Measurements from ENCODE around the gene MAPK8.

Gene MAPK8

DNA sequence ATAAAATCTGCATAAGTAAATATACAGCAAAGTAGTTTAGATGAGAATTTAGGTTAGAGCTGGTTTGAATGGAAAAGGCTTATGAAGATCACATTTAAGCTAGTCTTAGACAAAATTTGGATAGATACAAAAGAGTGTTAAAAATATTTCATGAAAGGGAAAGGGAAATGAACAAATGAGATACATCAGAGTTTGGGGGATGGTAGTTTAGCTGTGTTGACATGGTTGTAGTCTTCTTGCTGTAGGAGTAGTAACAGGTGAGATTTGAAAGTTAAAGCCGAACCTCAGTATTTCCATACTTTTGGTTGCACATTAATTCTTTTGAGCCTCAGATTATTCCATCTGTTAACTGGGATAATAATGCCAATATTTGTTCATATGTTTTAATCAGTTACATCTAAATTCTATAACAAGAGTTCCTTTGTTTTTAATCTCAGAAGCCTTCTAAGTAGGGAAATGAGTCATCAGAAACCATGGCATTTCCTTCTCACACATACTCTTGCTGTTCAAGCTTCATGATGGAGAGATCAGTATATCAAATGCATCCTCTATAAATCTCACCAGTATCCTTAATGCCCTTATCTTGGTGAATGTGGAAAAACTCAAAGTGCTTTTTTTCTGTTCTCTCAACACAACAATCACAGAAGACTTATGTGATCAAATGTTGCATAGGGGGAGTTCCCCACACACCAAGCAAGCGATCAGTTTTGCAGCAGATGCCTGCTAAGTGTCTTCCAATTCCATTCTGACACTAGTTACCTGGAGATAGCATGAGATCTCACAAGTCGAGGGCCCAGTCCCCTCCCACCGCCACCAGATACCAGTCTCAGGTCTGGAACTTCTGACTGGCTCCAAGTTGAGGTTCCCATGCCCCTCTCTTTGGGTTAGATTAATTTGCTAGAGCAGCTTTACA lies 84.7 kb downstream of the MAPK8 start:
- CTCF ChIA-PET: interaction anchor here (1.8 kb wide), 1 partner anchor 265 kb away, joined by 6 read pairs; no protein-coding TSS in a partner anchor
- no peaks in the 10 kb centered on the region for H3K9me3 Mint-ChIP-seq
- H3K27me3 Mint-ChIP-seq: no peaks in the 10 kb centered on the region
- H3K4me1 Mint-ChIP-seq: peaks cover 42% of the 10 kb centered on the region
- H3K27ac Mint-ChIP-seq: peak overlapping the region; percentile 10
- H3K36me3 Mint-ChIP-seq: peaks cover 3% of the 10 kb centered on the region
- H3K4me3 Mint-ChIP-seq: no peak overlapping the region
- no peak for DNase-seq

DNA sequence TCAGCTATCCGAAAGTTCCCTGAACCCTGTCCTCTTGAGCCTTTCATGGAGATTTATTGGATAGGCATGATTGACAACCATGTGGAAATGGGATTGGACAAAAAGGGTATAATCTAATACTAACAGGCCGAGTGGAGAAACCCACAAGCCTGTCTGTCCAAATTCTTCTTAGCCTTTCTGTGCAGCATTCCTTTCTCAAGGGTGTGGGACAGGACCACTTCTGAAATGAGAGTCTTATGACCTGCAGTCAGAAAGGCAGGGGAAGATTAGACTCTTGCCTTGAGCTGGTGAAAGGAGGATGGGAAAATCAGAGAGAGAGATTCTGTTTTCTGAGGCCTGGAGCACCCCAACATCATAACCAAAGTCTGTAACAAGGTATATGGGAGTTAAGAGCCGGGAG lies 85.5 kb downstream of the MAPK8 start:
- Mint-ChIP-seq H3K27me3 (no peaks in the 10 kb centered on the region), H3K4me1 (peaks cover 42% of the 10 kb centered on the region), H3K36me3 (peaks cover 3% of the 10 kb centered on the region), H3K27ac (no peak overlapping the region), H3K4me3 (no peak overlapping the region), H3K9me3 (no peaks in the 10 kb centered on the region)
- DNase-seq: no peak
- CTCF ChIA-PET: no interaction called here

DNA sequence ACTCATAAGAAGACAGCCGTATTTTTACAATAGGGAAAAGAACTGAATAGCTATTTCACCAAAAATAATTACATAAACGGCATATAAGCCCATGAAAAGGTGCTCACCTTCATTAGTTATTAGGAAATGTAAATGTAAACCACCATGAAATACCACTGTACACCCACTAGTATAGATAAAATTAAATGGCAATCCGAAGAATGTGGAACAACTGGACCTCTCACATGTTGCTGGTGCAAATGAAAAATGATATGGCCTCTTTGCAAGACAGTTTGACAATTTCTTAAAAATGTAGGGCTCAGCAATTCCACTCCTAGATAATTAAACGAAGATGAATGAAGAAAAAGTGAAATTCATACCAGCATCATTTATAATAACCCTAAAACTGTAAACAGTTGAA lies 91.8 kb downstream of the MAPK8 start:
- CTCF ChIA-PET: interaction anchor here (0.8 kb wide), 1 partner anchor 209 kb away, joined by 3 read pairs; no protein-coding TSS in a partner anchor
- Mint-ChIP-seq H3K27ac (no peak overlapping the region), H3K9me3 (no peaks in the 10 kb centered on the region), H3K36me3 (no peaks in the 10 kb centered on the region), H3K4me3 (no peak overlapping the region), H3K4me1 (peaks cover under 1% of the 10 kb centered on the region), H3K27me3 (no peaks in the 10 kb centered on the region)
- no peak for DNase-seq

DNA sequence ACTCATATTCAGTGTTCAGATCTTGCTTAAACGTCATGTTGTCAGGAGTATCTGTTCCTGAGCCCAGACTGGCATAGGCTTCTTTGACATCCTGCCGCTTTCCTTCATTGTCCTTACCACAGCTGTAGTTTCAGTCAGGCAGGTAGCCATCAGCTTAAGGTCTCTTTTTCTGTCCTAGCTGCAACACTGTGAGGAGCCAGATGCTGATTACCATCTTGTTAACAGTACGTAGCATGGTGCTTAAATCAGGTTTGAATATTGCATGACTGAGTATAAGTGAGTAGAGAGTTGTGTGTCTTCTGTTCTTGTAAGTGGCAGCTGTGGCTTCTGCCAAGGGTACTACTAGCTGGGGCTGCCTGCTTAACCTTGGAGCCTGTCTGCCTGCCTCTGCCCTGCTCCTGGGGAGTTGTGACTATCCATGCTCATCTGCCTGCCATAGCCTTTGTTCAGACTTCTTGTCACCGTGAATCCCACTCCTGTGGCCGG lies 92.6 kb downstream of the MAPK8 start:
- Mint-ChIP-seq H3K9me3 (no peaks in the 10 kb centered on the region), H3K4me1 (no peaks in the 10 kb centered on the region), H3K4me3 (no peak overlapping the region), H3K27ac (no peak overlapping the region), H3K27me3 (no peaks in the 10 kb centered on the region), H3K36me3 (no peaks in the 10 kb centered on the region)
- no peak for DNase-seq
- CTCF ChIA-PET: interaction anchor here (0.8 to 1.1 kb wide), 2 partner anchors 64 to 209 kb away, joined by 3 read pairs; no protein-coding TSS in a partner anchor

DNA sequence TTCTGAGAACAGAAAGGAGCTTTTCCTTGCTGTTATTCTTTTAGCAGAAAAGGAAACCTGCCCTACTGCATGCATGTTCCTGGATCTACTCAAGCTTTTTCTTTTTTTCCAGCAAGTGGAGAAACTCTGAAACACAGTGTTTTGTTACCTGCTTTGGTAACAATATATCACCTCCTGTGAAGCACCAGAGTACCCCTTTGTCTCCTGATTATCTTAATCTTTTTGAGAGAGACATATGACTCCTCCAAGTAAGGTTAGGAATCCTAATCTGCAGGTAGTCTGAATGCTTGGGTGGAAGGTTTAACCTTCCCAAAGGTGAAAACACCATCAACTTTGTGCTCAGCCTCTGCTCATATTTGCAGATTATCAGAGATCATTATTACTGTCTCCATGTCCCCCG lies 93.1 kb downstream of the MAPK8 start:
- Mint-ChIP-seq H3K36me3 (peaks cover under 1% of the 10 kb centered on the region), H3K27me3 (no peaks in the 10 kb centered on the region), H3K4me1 (no peaks in the 10 kb centered on the region), H3K4me3 (no peak overlapping the region), H3K9me3 (no peaks in the 10 kb centered on the region), H3K27ac (no peak overlapping the region)
- CTCF ChIA-PET: interaction anchor here (1.1 kb wide), 1 partner anchor 63 kb away, joined by 3 read pairs; no protein-coding TSS in a partner anchor
- DNase-seq: no peak

DNA sequence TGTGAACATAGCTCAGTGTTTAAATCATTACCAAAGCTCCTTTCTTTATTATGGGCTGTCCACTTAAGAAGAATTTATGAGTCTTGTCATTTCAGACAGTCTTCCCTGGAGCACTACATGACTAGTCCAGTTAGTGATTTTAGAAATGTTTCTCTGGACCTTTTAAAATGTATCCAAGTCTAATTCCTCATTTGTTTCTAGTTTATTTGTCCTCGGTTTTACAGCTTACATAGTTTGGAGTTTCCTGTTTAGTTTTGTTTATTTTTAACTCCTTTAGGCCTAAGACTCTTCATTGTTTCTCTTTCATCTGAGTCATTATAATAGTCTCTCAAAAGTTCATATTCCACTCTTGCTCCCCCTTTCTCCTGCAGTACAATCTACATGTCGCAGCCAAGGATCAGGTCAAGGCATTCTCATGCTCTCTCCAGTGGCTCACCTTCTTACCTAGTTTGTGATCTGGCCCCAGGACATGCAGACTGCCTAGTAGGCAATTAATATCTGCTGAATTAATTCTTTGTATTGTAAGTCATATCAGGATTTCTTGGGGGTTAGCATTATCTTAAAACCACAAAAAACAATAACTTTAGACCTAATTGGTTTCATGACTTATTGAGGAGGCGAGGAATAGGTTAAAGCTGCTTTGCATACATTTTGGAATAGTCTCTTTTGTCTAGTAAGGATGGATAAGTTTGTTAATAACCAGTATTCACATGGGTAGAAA lies 93.8 kb downstream of the MAPK8 start:
- DNase-seq: no peak
- no peaks in the 10 kb centered on the region for H3K4me1 Mint-ChIP-seq
- no peak overlapping the region for H3K4me3 Mint-ChIP-seq
- H3K27ac Mint-ChIP-seq: no peak overlapping the region
- peaks cover 2% of the 10 kb centered on the region for H3K36me3 Mint-ChIP-seq
- no peaks in the 10 kb centered on the region for H3K27me3 Mint-ChIP-seq
- H3K9me3 Mint-ChIP-seq: no peaks in the 10 kb centered on the region
- CTCF ChIA-PET: no interaction called here

DNA sequence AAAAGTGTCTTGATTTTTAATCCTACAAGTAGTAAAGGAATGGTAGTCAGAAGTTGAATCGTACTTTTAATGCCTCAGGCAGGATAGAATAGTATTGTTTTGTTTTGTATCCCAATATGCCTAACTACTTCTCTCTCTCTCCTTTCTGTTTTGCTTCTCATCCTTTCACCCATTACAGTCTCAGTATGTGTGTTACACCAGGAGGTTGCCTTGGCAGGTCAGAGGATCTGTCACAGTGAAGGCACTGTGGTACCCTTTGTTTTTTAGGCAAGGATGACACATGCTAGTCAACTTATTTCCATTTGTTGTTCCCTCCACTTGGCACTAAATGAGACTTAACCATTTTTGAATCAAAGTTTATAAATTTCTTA lies 94.4 kb downstream of the MAPK8 start:
- Mint-ChIP-seq H3K36me3 (peaks cover 2% of the 10 kb centered on the region), H3K4me3 (no peak overlapping the region), H3K9me3 (no peaks in the 10 kb centered on the region), H3K27me3 (no peaks in the 10 kb centered on the region), H3K27ac (no peak overlapping the region), H3K4me1 (no peaks in the 10 kb centered on the region)
- CTCF ChIA-PET: no interaction called here
- no peak for DNase-seq

DNA sequence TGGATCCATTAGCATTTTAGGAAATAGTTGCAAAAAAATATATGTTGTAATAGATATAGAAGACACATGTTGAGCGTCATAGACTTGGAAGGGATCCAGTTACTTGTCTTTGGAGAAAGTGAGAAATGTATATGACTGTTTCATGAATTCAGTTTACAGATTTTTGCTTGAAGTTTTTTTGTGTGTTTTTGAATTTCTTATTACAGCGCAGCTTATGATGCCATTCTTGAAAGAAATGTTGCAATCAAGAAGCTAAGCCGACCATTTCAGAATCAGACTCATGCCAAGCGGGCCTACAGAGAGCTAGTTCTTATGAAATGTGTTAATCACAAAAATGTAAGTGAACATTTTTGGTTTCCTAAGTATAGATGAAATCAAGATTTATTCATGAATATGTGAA lies 98.2 kb downstream of the MAPK8 start:
- no peak overlapping the region for H3K4me3 Mint-ChIP-seq

DNA sequence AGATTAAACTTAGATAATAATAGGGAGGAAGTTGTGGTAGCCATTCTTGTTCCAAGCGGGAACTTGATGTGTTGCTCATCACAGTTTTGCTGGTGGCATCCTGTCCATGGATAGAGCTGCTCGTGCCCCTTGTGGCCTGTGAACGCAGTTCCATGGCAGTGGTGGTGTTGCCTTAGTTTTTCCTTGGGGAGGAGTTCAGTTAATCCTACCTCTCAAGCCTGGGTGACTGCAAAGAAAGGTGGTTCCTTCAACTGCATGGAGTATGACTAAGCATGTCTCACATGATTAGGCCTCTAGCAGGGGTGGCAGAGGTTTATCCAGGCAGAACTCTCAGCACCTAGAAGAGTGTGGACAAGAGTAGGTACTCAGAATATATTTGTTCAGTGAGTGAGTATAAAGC lies 99.7 kb downstream of the MAPK8 start:
- H3K9me3 Mint-ChIP-seq: no peaks in the 10 kb centered on the region
- DNase-seq: no peak
- H3K4me1 Mint-ChIP-seq: no peaks in the 10 kb centered on the region
- H3K27me3 Mint-ChIP-seq: no peaks in the 10 kb centered on the region
- peaks cover 14% of the 10 kb centered on the region for H3K36me3 Mint-ChIP-seq
- CTCF ChIA-PET: interaction anchor here (1.8 kb wide), 1 partner anchor 250 kb away, joined by 4 read pairs; no protein-coding TSS in a partner anchor
- no peak overlapping the region for H3K27ac Mint-ChIP-seq
- H3K4me3 Mint-ChIP-seq: no peak overlapping the region

More for the DNA sequence above, 98.2 kb downstream of the MAPK8 start:
- no peaks in the 10 kb centered on the region for H3K4me1 Mint-ChIP-seq
- H3K9me3 Mint-ChIP-seq: no peaks in the 10 kb centered on the region
- no peak for DNase-seq
- no peaks in the 10 kb centered on the region for H3K27me3 Mint-ChIP-seq
- CTCF ChIA-PET: no interaction called here
- no peak overlapping the region for H3K27ac Mint-ChIP-seq
- H3K36me3 Mint-ChIP-seq: peaks cover 2% of the 10 kb centered on the region

DNA sequence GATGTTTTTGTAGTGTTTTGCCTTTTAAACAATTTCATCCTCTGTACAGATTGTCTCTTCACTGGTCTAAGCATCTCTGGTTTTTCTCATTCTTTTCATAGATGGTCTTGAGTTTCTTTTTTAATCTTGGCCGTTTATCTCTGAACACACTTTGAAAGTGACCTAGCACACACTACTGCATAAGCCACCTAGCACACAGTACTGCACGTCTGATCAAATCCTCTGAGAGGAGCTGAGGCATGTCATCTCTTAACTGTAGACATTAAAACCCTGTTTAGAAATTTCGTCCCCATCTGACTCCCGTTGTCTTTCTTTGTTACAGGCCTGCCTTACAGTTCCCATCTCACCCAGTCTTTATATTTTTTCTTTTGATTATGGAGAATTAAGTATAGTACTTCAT lies 100.2 kb downstream of the MAPK8 start:
- Mint-ChIP-seq H3K27ac (no peak overlapping the region), H3K36me3 (peaks cover 14% of the 10 kb centered on the region), H3K9me3 (no peaks in the 10 kb centered on the region)

DNA sequence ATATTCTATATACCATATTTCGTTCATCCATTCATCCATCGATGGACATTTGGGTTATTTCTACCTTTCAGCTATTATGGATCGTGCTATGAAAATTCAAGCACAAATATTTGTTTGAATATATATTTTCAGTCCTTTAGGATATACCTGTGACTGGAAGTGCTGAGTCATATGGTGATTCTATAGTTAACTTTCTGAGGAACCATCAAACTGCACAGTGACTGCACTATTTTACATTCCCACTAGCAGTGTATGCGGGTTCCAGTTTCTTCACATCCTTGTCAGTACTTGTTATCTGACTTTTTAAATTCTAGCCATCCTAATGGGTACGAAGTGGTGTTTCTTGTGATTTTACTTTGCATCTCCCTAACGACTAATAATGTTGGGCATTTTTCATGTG lies 104.0 kb downstream of the MAPK8 start:
- CTCF ChIA-PET: no interaction called here
- no peak for DNase-seq
- no peaks in the 10 kb centered on the region for H3K4me1 Mint-ChIP-seq
- peaks cover 27% of the 10 kb centered on the region for H3K36me3 Mint-ChIP-seq
- no peaks in the 10 kb centered on the region for H3K27me3 Mint-ChIP-seq
- H3K27ac Mint-ChIP-seq: no peak overlapping the region
- H3K9me3 Mint-ChIP-seq: peaks cover 7% of the 10 kb centered on the region
- no peak overlapping the region for H3K4me3 Mint-ChIP-seq

More for the DNA sequence above, 100.2 kb downstream of the MAPK8 start:
- Mint-ChIP-seq H3K27me3 (no peaks in the 10 kb centered on the region), H3K4me1 (no peaks in the 10 kb centered on the region), H3K4me3 (no peak overlapping the region)
- no peak for DNase-seq
- CTCF ChIA-PET: interaction anchor here (1.8 kb wide), 1 partner anchor 249 kb away, joined by 4 read pairs; no protein-coding TSS in a partner anchor

DNA sequence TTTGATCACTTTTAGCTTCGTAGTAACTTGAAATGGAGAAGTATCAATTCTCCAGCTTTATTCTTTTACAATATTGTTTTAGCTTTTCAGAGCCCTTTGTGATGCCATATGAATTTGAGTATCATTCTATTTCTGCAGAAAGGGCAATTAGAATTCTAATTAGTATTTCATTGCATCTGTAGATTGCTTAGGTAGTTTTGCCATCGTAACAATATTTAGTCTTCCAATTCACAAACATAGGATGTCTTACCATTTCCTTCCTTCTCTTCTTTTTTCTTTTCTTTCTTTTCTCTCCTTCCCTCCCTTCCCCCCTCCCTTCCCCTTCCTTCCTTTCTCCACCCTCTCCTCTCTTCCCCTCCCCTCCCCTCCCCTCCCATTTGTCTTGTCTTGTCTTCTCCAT lies 105.0 kb downstream of the MAPK8 start:
- CTCF ChIA-PET: no interaction called here
- Mint-ChIP-seq H3K9me3 (peaks cover 7% of the 10 kb centered on the region), H3K36me3 (peaks cover 27% of the 10 kb centered on the region), H3K27me3 (no peaks in the 10 kb centered on the region), H3K27ac (no peak overlapping the region), H3K4me3 (no peak overlapping the region), H3K4me1 (no peaks in the 10 kb centered on the region)
- no peak for DNase-seq

DNA sequence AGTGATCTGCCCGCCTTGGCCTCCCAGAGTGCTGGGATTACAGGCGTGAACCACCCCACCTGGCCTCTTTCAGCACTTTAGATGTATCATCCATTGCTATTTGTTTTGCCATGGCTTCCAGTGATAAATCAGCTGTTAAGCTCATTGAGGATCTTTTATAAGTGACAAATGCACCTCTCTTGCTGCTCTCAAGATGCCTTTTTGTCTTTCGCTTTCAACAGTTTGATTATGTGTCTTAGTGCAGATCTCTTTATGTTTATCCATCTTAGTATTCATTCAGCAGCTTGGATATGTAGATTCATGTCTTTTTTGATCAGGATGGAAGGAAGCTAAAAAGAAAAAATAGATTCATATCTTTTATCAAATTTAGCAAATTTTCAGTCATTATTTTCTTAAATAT lies 105.6 kb downstream of the MAPK8 start:
- Mint-ChIP-seq H3K27ac (no peak overlapping the region), H3K27me3 (no peaks in the 10 kb centered on the region), H3K4me1 (no peaks in the 10 kb centered on the region), H3K36me3 (peaks cover 27% of the 10 kb centered on the region), H3K9me3 (peaks cover 7% of the 10 kb centered on the region), H3K4me3 (no peak overlapping the region)
- CTCF ChIA-PET: interaction anchor here (0.6 kb wide), 1 partner anchor 119 kb away, joined by 3 read pairs; no protein-coding TSS in a partner anchor
- no peak for DNase-seq

DNA sequence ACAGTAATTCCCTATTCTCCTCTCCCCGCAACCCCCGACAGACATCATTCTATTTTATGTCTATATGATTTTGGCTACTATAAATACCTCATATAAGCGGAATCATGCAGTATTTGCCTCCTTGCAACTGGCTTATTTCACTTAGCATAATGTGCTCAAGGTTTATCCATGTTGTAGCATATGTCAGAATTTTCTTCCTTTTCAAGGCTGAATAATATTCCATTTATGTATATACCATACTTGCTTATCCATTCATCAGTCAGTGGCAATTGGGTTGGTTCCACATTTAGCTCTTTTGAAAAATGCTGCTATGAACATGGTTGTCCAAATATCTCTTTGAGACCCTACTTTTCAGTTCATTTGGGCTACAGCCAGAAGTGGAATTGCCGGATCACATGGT lies 106.5 kb downstream of the MAPK8 start:
- H3K9me3 Mint-ChIP-seq: peaks cover 7% of the 10 kb centered on the region
- no peak overlapping the region for H3K4me3 Mint-ChIP-seq
- H3K27ac Mint-ChIP-seq: no peak overlapping the region
- DNase-seq: no peak
- peaks cover 27% of the 10 kb centered on the region for H3K36me3 Mint-ChIP-seq
- H3K27me3 Mint-ChIP-seq: no peaks in the 10 kb centered on the region
- H3K4me1 Mint-ChIP-seq: no peaks in the 10 kb centered on the region
- CTCF ChIA-PET: interaction anchor here (0.6 kb wide), 1 partner anchor 613 kb away, joined by 3 read pairs; no protein-coding TSS in a partner anchor

Data from activated naive CD4-positive, alpha-beta T cell treated with anti-CD3 and anti-CD28 coated beads, Interleukin-2, amount 10 ng/mL, durations not matched to agents 7 days and 5 days (primary cell).